DND-41 (cell line): ENCODE data around the gene PSEN1.

Source experiments
- EZH2 ChIP-seq: IDR thresholded peaks from 3 replicates; pipeline ENCODE4 v1.6.1; 2012; ENCODE audit warnings: borderline replicate concordance, low read depth, mild to moderate bottlenecking, moderate library complexity, low read length, inconsistent platforms; ENCODE audit not compliant: severe bottlenecking
- TF ChIP-seq, protein P1 (sequence below): IDR thresholded peaks from 2 replicates; pipeline ENCODE4 v1.5.1; 2012; ENCODE audit warnings: borderline replicate concordance, low read length, moderate library complexity, mild to moderate bottlenecking; ENCODE audit not compliant: poor library complexity, severe bottlenecking; ENCODE audit errors: extremely low read depth

DNA sequence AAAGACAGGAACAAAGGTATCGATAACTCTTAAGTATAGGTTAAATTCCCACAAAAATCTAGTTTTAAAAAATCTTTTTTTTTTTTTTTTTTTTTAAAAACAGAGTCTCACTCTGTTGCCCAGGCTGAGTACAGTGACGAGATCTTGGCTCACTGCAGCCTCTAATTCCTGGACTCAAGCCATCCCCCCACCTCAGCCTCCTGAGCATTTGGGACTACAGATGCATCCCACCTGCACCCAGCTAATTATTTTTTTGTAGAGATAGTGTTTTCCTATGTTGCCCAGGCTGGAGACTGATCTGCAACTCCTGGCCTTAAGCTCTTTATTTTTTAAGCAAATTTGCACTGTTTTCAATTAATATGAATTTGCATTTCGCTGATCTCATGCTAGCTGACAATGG lies 9.8 kb downstream of the PSEN1 start:
- TF ChIP-seq, protein P1, sequence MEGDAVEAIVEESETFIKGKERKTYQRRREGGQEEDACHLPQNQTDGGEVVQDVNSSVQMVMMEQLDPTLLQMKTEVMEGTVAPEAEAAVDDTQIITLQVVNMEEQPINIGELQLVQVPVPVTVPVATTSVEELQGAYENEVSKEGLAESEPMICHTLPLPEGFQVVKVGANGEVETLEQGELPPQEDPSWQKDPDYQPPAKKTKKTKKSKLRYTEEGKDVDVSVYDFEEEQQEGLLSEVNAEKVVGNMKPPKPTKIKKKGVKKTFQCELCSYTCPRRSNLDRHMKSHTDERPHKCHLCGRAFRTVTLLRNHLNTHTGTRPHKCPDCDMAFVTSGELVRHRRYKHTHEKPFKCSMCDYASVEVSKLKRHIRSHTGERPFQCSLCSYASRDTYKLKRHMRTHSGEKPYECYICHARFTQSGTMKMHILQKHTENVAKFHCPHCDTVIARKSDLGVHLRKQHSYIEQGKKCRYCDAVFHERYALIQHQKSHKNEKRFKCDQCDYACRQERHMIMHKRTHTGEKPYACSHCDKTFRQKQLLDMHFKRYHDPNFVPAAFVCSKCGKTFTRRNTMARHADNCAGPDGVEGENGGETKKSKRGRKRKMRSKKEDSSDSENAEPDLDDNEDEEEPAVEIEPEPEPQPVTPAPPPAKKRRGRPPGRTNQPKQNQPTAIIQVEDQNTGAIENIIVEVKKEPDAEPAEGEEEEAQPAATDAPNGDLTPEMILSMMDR: no peak
- TF ChIP-seq EZH2: no peak
